Stimulated activated CD4-positive, alpha-beta T cell treated with anti-CD3 and anti-CD28 coated beads, Interleukin-1b, Interleukin-23, amount 100 ng/mL, for 24 hours (primary cell): ENCODE measurements around the gene MBD2.
A peak's percentile ranks its signal among the peaks of the same experiment; 100 is the strongest.
"Not testable (repeated sequence)": the region's sequence is repeated elsewhere in the genome, so short reads cannot be mapped to it uniquely, and the experiment has no call there.

Experiments
- DNase-seq, 4 experiments: peaks; one replicate each; pipeline ENCODE4 v3.0.0-alpha.2; 2020; ENCODE audit warnings: low read depth in 4 of 4, low spot score in 1 of 4

Gene MBD2, protein sequence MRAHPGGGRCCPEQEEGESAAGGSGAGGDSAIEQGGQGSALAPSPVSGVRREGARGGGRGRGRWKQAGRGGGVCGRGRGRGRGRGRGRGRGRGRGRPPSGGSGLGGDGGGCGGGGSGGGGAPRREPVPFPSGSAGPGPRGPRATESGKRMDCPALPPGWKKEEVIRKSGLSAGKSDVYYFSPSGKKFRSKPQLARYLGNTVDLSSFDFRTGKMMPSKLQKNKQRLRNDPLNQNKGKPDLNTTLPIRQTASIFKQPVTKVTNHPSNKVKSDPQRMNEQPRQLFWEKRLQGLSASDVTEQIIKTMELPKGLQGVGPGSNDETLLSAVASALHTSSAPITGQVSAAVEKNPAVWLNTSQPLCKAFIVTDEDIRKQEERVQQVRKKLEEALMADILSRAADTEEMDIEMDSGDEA

DNA sequence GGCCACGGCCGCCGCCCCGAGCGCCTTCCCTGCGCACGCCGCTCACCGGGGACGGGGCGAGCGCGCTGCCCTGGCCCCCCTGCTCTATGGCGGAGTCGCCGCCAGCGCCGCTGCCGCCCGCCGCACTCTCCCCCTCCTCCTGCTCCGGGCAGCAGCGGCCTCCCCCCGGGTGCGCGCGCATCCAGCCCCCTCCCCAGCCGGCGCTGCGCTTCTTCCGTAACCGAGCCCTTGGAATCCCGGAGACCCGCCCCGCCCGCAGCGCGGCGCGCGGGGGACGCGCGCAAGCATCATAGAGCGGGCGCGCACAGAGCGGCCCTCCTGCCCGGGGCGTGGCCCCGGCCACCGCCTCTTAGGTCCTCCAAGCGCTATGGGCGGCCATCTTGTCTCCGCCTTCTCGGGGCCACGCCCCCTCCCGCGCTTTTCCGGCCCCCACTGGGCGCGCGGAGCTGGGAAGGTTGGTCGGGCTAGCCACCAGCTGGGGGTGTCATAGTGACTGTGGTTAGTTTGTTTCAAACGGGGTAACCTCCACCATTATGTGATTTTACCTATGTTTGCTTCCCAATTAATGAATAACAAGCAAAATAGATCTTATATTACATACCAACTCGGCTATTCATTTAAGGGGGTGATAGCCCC is at the start of gene MBD2:
Gene MBD2 (minus strand): TSS at position 291 of the 636 bp plus-strand sequence. CDS start 110 bp downstream, at position 181.
- peak; percentile 85 to 93 (median 90) for DNase-seq

DNA sequence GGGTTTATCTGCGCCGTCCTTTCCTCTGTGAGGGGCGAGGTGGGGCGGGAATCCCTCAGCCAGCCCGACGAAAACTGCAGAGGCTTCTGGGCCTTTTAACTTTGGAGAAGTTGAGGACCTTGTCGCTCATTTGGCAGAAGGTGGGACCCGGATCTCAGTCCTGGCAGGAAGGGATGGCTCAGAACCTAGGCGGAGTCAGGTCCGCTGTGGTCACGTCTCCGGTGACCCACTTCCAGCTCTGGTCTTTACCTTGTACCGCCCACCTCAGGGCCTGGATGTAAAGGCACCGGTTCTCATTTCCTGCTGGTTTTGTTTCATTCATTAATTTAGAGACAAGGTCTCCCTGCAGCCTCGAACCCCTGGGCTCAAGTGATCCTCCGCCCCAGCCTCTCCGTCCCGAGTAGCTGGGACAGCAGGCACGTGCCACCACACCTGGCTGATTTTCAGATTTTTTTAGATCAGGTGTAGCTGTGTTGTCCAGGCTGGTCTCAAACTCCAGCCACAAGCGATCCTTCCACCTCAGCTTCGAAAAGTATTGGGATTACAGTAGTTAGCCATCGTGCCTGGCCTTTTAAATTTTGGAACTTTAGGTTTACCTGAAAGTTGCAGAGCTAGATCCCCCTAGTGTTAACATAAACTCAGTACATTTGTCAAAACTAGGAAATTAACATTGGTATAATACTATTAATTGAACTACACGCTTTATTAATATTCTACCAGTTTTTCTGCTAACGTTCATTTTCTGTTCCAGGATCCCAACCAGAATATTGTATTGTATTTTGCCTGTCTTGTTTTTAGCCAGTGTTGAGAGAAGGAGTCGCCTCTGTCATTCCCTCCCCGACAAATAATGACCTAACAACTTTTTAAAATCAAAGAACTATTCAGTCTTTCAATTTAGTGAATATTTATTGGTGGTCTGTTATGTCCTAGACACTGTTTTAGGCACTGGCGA is 45.7 kb upstream of the MBD2 start:
- DNase-seq: peak in 3 of 4 experiments; percentile 16 to 30 (median 28)

DNA sequence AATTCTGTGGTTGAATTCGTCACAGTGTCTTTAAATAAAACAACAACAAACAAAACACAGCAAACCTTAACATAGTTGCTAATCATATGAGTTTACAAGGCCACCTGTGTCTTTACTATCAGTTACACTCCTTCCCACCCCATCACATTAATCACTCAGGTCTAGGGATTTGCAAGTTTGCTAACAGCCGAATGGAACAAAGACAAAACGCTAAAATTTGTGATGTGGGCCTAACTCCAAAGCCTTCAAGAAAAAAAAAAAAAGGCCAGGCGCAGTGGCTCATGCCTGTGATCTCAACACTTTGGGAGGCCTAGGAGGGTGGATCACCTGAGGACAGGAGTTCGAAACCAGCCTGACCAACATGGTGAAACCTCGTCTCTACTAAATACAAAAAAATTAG is 44.3 kb upstream of the MBD2 start:
- DNase-seq: no peak

DNA sequence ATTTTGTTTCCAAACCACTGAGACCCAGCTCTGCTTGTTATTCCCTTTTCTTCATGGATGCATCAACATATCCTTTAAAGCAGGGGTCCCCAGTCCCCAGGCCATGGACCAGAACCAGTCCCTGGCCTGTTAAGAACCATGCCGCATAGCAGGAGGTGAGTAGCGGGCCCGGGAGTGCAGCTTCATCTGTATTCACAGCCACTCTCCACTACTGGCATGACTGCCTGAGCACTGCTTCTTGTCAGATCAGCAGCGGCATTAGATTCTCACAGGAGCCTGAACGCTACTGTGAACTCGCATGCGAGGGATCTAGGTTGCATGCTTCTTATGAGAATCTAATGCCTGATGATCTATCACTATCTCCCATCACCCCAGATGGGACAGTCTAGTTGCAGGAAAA is 43.2 kb upstream of the MBD2 start:
- DNase-seq: no peak

DNA sequence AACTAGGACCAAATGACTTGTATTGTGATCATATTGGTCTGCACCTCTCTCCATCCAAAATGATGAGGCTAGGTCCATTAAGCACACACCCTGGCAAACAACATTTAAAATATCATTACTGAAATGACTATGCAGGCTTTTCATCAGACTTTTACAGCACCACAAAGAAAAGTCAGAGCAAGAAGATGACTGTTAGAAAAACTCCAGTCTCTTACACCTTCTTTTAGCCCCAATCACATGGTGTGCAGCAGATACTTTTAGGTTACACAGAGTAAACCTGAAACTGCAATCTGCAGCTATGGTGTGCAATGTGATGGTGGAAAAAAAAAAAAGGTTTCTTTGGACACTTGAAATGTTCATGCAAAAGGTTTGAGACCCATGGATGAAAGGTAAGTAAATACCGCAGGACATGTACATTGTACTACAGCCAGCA is 39.5 kb upstream of the MBD2 start:
- DNase-seq: no peak

DNA sequence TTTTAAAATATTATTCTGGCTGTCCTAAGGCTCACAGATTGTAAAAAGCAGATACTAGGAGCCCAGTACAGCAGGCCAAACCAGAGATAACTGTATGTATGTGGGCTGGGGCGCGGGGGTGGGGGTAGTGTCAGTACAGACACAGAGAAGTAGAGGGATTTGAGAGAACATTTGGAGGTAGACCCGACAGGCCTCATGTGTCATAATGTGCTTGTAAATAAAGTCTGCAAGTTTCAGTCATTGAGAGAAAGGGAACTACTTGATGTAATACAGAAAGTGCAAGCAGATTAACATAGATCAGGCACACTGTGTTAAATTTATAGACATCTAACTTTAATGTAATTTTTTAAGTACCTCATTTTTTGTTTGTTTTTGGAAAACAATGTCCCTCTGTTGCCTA is 37.4 kb upstream of the MBD2 start:
- DNase-seq: peak; percentile 27 to 46 (median 37)

DNA sequence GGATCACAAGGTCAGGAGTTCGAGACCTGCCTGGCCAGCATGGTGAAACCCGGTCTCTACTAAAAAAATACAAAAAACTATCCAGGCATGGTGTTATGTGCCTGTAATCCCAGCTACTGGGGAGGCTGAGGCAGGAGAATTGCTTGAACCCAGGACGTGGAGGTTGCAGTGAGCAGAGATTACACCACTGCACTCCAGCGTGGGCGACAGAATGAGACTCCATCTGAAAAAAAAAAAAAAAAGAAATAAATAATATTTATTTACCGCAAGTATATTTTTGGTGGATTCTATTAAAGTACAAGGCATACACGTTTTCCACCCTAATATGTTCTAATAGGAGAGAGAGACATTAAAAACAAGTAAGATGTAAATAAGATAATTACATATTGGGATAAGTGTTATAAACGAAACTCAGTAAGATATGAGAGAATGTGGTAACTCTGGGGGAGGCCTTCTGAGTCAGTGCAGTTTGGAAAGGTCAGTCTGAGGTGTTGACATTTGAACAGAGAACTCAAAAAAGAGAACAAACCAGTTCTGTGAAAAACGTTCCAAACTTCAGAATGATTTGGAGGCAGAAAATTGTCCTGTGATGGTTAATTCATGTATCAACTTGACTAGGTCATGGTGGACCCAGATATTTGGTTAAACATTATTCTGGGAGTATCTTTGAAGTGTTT is 36.1 kb upstream of the MBD2 start:
- no peak for DNase-seq

DNA sequence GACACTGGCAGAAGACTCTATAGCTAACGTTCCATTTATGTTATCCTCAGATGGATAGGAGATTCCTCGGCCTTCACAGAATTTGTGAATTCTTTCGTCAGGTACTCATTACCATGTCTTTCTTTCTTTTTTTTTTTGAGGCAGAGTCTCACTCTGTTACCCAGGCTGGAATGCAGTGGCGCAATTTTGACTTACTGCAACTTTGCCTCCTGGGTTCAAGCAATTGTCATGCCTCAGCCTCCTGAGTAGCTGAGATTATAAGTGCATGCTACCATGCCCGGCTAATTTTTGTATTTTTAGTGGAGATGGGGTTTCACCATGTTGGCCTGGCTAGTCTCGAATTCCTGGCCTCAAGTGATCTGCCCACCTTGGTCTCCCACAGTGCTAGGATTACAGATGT is 33.3 kb upstream of the MBD2 start:
- not testable (repeated sequence) for DNase-seq

DNA sequence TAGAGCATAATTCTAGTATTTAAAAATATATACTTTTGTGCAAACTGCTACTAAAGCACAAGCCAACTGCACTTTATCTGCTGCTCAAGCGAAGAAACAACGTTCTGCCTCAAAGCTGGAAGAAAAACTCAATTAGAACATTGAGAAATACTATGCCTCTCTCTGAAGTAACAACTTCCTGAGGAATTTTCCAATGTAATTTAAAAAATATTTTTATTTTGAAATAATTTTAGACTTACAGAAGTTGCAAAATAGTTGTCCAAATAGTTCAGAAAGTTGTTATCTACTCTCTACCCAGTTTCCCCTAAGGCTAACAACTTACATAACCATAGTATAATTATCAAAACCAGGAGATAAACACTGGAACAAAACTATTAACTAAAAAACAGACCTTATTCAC is 32.5 kb upstream of the MBD2 start:
- no peak for DNase-seq

DNA sequence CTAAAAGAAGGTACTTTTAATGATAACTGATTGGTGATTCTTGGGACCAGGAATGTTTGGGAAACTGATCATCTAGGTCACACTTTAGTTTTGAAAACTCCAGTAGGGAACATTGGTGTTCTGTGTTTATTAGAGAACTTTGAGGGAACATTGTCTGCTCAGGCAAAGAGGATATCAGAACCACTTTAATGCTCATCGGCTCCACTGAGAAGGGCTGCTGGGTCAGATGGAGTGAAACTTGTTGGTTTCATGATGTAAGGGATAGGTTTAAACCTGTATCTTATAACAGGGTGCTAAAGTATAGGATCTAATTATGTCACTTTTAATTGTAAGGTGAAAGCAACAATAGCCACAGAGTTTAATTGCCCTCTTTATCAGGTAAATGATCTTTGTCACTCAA is 30.7 kb upstream of the MBD2 start:
- no peak for DNase-seq

DNA sequence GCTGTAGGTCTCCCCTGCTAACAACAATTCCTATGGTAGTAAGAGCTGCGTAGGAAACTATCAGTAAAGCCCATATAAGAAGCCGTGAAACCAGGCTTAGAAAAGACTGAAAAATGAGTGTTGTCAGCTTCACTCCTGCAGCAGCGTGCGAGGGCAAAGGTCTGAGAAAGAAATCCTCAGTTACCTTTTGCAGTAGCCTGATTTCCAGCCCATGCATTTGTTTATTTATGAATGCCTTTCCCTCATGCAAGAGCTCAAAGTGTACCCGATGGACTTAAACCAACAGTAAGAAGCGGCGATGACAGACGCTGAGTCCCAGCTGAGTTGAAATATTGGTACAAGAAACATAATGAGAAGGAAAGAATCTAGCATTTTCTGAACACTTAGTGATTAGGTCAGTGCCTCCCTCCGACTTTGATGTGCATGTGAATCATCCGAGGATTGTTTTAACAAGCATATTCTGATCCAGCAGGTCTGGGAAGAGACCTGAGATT is 29.8 kb upstream of the MBD2 start:
- no peak for DNase-seq

DNA sequence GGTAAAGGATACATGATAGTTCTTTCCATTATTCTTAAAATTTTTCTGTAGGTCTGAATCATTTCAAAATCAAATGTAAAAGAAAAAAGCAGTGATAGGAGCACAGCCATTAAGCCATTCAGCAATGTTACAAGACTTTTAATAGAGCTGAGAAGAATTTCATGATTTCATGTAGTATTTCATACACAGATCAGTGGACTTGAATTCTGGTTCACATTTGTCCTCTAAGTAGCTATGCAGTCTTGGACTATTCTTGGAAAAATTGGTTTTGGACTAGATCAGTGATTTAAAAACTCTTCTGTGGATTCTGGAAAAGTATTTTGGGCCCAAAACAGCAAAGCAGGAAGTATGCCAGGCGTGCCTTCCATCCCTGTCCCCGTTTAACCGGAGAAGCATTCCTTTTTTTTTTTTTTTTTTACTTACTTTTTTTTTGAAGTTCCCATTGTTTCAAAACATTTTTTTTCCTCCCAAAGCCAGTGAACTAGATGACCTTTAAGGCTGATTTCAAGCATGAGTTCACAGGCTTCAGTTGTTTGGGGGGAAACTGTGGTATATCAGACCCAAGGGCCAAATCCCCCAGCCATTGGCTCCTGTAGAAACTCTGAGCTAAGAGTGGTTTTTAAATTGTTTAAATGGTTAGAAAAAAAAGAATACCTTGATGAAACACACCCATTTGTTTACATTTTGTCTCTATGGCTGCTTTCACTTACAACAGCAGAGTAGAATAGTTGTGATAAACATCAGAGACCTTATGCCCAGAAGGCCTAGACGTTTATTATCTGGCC is 27.3 kb upstream of the MBD2 start:
- DNase-seq: no peak

DNA sequence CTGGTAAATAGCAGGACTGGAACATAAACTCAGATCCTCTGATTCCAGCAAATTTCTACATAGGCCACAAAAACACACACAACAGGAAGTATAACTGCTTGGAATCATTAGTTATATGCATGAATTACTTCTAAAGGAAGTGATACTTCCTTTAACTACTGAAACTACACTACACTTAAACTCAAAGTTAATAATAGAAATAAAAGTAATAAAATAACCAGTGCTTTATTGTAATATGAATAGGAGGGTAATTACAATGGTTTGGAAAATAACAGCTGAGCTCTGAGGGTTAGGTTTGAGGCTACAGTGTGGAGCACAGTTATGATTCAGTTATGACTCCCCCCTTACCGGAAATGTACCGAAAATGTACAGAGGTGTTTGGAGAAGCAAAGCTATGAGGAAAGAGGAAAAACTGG is 26.4 kb upstream of the MBD2 start:
- no peak for DNase-seq

DNA sequence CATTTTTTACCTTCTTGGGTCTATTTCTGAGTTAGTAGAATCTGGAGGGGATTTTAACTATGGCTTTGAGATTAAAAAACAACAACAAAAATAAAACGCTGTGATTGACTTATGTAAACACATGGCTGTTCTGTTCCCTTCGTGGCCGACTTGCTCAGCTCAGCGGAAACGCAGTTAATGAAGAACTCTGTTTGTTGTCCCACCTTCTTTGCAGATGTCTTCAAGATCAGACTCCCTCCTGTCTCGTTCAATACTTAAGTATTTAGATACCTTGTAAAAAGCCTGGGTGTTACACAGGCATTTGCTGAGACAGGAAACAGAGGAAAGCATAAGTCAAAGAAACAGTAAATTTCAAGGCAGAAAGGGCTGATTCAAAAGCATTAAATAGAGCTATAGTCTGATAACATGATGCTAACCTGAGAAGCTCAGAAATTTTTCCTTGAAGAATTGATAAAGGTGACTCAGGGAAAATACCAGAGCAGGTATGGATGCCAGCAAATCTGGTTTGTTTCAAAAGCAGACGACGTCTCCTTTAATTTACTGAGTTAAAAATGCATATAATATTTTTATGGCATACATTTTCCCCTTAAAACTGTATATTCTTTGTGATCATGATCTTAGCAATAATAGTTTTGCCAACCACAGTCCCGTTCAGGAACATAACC is 23.2 kb upstream of the MBD2 start:
- no peak for DNase-seq

DNA sequence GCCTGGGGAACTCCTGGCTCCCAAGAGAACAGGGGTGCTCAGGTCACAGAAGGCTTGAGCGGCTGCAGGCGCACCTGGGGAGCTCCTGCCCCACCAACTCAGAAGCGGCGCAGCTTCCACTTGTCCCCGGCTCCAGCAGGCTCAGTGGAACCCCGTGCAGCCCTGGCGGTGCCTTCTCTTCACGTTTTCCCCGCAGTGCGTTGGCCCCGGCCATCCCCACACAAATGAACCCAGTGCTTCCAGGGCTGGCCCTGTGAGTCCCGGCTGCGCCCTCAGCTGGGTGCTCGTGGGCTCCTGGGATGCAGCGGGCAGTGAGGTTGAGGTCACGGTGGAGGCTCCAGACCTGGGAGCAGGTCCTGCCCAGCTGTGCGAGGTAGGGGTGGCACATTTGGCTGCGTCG is 17.9 kb upstream of the MBD2 start:
- DNase-seq: no peak

DNA sequence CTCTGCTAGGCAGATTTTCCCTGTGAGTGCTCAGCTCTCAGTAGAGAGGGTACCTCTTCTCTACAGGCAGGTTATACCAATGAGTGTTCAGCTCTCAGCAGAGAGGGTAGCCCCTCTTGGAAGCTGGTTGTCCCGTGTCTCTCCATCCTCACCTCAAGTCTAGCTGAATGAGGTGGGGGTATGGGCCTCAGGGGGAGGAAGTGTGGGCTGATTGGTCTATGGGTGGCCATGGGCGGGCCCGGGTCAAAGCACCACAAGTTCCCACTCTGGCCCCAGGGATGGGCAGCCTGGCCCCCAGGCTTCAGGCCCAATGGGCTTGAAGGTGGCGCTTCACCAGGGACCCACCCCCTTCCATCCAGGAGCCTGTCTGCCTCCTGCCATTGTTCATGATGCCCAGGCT is 17.0 kb upstream of the MBD2 start:
- DNase-seq: no peak

DNA sequence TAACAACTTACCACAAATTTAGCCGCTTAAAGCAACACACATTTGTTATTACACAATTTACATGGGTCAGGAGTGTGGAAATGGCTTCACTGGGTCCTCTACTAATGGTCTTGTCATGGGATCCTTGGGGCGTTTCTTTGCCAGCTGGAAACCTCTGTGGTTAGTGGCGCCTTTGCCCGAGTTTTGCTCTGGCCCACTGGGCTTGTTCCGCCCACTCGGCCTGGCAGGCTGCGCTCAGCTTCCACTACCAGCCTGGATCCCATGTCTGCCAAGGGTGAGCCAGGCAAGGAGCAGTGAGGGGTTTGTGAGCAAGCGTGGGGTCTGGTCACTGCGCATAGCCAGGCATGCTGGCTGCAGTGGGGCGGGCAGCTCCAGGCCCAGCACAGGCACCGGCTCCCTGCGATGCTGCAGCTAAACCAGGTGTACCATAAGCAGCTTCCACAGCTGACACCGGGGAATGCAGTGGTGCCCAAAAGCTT is 16.2 kb upstream of the MBD2 start:
- DNase-seq: no peak

DNA sequence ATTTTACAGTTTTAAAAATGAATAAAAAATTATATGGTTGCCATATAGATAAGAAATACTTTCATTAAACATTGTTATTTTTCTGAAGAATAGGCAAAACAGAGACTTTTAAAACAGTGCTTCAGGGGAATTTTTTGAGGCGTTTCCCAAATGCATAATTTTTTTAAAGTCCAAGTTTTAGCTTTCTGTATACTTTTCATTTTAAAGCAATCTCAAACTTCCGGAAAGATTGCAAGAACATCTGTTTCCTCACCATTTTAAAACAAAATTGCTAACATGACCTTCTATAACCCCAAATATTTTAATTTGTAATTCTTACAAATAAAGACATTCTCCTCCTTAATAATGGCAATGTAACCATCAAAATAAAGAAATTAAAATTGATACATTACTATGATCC is 15.1 kb upstream of the MBD2 start:
- DNase-seq: no peak

DNA sequence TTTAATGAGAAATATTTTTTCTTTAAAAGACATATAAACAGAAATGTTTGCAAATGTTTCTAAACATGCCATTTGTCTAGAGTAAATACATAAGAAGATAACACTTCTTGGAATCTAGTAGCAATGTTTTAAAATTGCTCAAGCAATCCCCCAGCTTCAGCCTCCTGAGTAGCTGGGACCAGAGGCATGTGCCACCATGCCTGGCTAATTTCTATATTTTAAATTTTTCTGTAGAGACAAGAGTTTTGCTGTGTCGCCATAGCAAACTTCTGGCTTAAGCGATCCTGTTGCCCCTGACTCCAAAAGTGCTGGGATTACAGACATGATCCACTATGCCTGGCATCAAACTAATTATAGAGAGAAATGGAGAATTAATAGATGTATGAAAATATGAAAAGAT is 14.6 kb upstream of the MBD2 start:
- no peak for DNase-seq
